ENCODE data around the gene ACSF2. TPM values are rescaled to one million over a fixed set of nuclear protein-coding genes. Genes with fewer than 3 reads are reported as not detected.

ACSF2 gene
- total and polyA plus RNA-seq, 2 of the 13 experiments (the other 11 are each of a cell fraction or from before 2014, with no cell fraction given), result 87.3 to 109 TPM

DNA sequence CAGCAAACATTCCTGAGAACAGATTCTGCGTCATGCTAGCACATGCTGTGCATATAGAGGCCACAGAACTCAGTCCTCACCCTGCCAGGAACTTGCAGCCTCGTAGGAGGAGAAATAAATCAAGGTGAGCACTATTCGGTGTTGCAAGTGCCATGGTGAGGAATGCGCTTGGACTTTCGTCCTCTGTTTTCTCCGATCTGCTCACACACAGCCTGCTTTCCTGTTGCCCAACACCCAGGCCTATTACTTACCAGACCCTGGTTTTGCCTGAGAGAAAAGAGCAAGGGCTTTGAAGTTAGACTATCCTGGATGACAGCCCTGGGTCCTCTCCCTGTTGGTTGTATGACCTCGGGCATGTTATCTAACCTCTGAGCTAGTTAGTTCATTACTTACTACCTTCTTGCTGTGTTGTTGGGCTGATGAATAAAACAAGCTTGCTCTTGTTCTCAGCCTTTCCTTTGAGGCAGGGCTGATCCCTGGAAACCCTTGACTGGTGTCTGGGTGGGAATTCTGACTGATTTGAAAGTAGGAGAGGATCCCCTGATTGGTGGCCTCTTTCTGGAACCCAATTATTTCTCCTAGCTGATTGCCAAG lies 2.9 kb downstream of the ACSF2 start (continued):
- TF ChIP-seq, protein P1, sequence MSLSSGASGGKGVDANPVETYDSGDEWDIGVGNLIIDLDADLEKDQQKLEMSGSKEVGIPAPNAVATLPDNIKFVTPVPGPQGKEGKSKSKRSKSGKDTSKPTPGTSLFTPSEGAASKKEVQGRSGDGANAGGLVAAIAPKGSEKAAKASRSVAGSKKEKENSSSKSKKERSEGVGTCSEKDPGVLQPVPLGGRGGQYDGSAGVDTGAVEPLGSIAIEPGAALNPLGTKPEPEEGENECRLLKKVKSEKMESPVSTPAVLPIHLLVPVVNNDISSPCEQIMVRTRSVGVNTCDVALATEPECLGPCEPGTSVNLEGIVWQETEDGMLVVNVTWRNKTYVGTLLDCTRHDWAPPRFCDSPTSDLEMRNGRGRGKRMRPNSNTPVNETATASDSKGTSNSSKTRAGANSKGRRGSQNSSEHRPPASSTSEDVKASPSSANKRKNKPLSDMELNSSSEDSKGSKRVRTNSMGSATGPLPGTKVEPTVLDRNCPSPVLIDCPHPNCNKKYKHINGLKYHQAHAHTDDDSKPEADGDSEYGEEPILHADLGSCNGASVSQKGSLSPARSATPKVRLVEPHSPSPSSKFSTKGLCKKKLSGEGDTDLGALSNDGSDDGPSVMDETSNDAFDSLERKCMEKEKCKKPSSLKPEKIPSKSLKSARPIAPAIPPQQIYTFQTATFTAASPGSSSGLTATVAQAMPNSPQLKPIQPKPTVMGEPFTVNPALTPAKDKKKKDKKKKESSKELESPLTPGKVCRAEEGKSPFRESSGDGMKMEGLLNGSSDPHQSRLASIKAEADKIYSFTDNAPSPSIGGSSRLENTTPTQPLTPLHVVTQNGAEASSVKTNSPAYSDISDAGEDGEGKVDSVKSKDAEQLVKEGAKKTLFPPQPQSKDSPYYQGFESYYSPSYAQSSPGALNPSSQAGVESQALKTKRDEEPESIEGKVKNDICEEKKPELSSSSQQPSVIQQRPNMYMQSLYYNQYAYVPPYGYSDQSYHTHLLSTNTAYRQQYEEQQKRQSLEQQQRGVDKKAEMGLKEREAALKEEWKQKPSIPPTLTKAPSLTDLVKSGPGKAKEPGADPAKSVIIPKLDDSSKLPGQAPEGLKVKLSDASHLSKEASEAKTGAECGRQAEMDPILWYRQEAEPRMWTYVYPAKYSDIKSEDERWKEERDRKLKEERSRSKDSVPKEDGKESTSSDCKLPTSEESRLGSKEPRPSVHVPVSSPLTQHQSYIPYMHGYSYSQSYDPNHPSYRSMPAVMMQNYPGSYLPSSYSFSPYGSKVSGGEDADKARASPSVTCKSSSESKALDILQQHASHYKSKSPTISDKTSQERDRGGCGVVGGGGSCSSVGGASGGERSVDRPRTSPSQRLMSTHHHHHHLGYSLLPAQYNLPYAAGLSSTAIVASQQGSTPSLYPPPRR (CRISPR knock-in tag; IDR thresholded peaks at IDR 0.05; ENCODE audit: borderline replicate concordance), result peak; percentile 88
- TF ChIP-seq SRSF9 (IDR thresholded peaks at IDR 0.05; ENCODE audit: borderline replicate concordance, insufficient read depth, low read depth, low read length, poor library complexity, severe bottlenecking) (no peak), ZMYM2 (CRISPR knock-in tag; IDR thresholded peaks at IDR 0.05) (no peak), ZNF556 (CRISPR knock-in tag; IDR thresholded peaks at IDR 0.05; ENCODE audit: borderline replicate concordance) (peak; percentile 88; the same call in 1 of the 2 replicates), RFX5 (IDR thresholded peaks at IDR 0.05; ENCODE audit: low read depth, low read length) (no peak), FLYWCH1 (CRISPR knock-in tag; IDR thresholded peaks at IDR 0.05) (no peak), MIER3 (CRISPR knock-in tag; IDR thresholded peaks at IDR 0.05; ENCODE audit: borderline replicate concordance) (peak; percentile 97; the same call in 1 of the 2 replicates), KLF6 (CRISPR knock-in tag; IDR thresholded peaks at IDR 0.05) (peak; percentile 79; the same call in 1 of the 2 replicates), SMARCE1 (IDR thresholded peaks at IDR 0.05; ENCODE audit: borderline replicate concordance) (no peak), RELA (CRISPR knock-in tag; IDR thresholded peaks at IDR 0.05) (0 out of 2 replicates have a peak, but pooled peaks have one; percentile 63), KAT7 (CRISPR knock-in tag; IDR thresholded peaks at IDR 0.05; ENCODE audit: borderline replicate concordance) (0 out of 2 replicates have a peak, but pooled peaks have one; percentile 53), HOXA7 (CRISPR knock-in tag; IDR thresholded peaks at IDR 0.05) (no peak), BHLHE40 (IDR thresholded peaks at IDR 0.05; ENCODE audit: low read length) (no peak), ZNF225 (CRISPR knock-in tag; IDR thresholded peaks at IDR 0.05) (peak; percentile 25; the same call in 1 of the 2 replicates), SSRP1 (CRISPR knock-in tag; IDR thresholded peaks at IDR 0.05) (no peak; the same call in none of the 2 replicates)
- TF ChIP-seq, protein P2, sequence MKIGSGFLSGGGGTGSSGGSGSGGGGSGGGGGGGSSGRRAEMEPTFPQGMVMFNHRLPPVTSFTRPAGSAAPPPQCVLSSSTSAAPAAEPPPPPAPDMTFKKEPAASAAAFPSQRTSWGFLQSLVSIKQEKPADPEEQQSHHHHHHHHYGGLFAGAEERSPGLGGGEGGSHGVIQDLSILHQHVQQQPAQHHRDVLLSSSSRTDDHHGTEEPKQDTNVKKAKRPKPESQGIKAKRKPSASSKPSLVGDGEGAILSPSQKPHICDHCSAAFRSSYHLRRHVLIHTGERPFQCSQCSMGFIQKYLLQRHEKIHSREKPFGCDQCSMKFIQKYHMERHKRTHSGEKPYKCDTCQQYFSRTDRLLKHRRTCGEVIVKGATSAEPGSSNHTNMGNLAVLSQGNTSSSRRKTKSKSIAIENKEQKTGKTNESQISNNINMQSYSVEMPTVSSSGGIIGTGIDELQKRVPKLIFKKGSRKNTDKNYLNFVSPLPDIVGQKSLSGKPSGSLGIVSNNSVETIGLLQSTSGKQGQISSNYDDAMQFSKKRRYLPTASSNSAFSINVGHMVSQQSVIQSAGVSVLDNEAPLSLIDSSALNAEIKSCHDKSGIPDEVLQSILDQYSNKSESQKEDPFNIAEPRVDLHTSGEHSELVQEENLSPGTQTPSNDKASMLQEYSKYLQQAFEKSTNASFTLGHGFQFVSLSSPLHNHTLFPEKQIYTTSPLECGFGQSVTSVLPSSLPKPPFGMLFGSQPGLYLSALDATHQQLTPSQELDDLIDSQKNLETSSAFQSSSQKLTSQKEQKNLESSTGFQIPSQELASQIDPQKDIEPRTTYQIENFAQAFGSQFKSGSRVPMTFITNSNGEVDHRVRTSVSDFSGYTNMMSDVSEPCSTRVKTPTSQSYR (CRISPR knock-in tag; IDR thresholded peaks at IDR 0.05; ENCODE audit: borderline replicate concordance), result peak; percentile 75; the same call in 1 of the 2 replicates
- TF ChIP-seq, protein P3, sequence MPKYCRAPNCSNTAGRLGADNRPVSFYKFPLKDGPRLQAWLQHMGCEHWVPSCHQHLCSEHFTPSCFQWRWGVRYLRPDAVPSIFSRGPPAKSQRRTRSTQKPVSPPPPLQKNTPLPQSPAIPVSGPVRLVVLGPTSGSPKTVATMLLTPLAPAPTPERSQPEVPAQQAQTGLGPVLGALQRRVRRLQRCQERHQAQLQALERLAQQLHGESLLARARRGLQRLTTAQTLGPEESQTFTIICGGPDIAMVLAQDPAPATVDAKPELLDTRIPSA (CRISPR knock-in tag; IDR thresholded peaks at IDR 0.05; ENCODE audit: borderline replicate concordance), result no peak
- TF ChIP-seq, protein P4, sequence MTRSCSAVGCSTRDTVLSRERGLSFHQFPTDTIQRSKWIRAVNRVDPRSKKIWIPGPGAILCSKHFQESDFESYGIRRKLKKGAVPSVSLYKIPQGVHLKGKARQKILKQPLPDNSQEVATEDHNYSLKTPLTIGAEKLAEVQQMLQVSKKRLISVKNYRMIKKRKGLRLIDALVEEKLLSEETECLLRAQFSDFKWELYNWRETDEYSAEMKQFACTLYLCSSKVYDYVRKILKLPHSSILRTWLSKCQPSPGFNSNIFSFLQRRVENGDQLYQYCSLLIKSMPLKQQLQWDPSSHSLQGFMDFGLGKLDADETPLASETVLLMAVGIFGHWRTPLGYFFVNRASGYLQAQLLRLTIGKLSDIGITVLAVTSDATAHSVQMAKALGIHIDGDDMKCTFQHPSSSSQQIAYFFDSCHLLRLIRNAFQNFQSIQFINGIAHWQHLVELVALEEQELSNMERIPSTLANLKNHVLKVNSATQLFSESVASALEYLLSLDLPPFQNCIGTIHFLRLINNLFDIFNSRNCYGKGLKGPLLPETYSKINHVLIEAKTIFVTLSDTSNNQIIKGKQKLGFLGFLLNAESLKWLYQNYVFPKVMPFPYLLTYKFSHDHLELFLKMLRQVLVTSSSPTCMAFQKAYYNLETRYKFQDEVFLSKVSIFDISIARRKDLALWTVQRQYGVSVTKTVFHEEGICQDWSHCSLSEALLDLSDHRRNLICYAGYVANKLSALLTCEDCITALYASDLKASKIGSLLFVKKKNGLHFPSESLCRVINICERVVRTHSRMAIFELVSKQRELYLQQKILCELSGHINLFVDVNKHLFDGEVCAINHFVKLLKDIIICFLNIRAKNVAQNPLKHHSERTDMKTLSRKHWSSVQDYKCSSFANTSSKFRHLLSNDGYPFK (CRISPR knock-in tag; IDR thresholded peaks at IDR 0.05; ENCODE audit: borderline replicate concordance), result 0 out of 2 replicates have a peak, but pooled peaks have one; percentile 22

Measured in HepG2 (cell line).